K562 (cell line): ENCODE results near the gene FMNL2. TPM values are rescaled to one million over a fixed set of nuclear protein-coding genes. Genes with fewer than 3 reads are reported as not detected.

Experiments used
- CBFA2T3 ChIP-seq: fragments of 450-650 bp; IDR thresholded peaks from 2 replicates; pipeline ENCODE4 v1.6.1; 2017
- EP300 ChIP-seq: IDR thresholded peaks from 2 replicates; pipeline ENCODE4 v1.6.1; 2012; ENCODE audit warnings: low read length, improper control_type of control experiment
- GATA2 ChIP-seq: sonication (generic); formaldehyde crosslinking; IDR thresholded peaks from 2 replicates; pipeline ENCODE4 v1.4.0; 2020; ENCODE audit warnings: mild to moderate bottlenecking, missing genetic modification reagents
- HDAC6 ChIP-seq: IDR thresholded peaks from 2 replicates; pipeline ENCODE4 v1.6.1; 2012; ENCODE audit warnings: low read depth, mild to moderate bottlenecking, control low read depth, inconsistent platforms, low read length, moderate library complexity
- HNRNPL ChIP-seq: fragments of 200-400 bp; formaldehyde crosslinking; IDR thresholded peaks from 2 replicates; pipeline ENCODE4 v1.6.1; 2017; ENCODE audit warnings: low read depth, mild to moderate bottlenecking, low read length
- KDM1A ChIP-seq, 2 experiments: fragments of 450-650 bp; IDR thresholded peaks; 2 replicates each; pipeline ENCODE4 v1.6.1; 2016; ENCODE audit warnings: mild to moderate bottlenecking in 2 of 2
- NR2C2 ChIP-seq, 2 experiments: fragments of 200-800 bp in 1 of 2; sonication (Bioruptor generic) in 1 of 2; sonication (generic) in 1 of 2; formaldehyde crosslinking in 1 of 2; IDR thresholded peaks; 2 replicates each; pipeline versions ENCODE4 v1.6.1 to v1.8.0; 2016 to 2022; ENCODE audit warnings: mild to moderate bottlenecking in 1 of 2, missing compliant biosample characterization in 1 of 2, missing genetic modification characterization in 1 of 2, missing genetic modification reagents in 1 of 2
- RCOR1 ChIP-seq, 2 experiments: IDR thresholded peaks; 2 replicates each; pipeline ENCODE4 v1.6.1; 2012; ENCODE audit warnings: low read depth in 2 of 2, low read length in 2 of 2, borderline replicate concordance in 1 of 2, improper control_type of control experiment in 1 of 2
- ZNF318 ChIP-seq, 2 experiments: fragments of 450-650 bp; IDR thresholded peaks; 2 replicates each; pipeline ENCODE4 v1.6.1; 2016; ENCODE audit warnings: mild to moderate bottlenecking in 2 of 2, borderline replicate concordance in 1 of 2, low read depth in 1 of 2, moderate library complexity in 1 of 2
- ZNF444 ChIP-seq: fragments of 250-450 bp; sonication (Bioruptor Pico); IDR thresholded peaks from 2 replicates; pipeline ENCODE4 v1.4.0; 2020; ENCODE audit warnings: mild to moderate bottlenecking, moderate library complexity
- ZZZ3 ChIP-seq: fragments of 450-650 bp; IDR thresholded peaks from 2 replicates; pipeline ENCODE4 v1.6.1; 2016; ENCODE audit warnings: antibody characterized with exemption, mild to moderate bottlenecking, moderate library complexity
- polyA plus RNA-seq, 8 experiments: library from polyadenylated mRNA; depleted of rRNA in 4 of 8; stranded (reverse) in 5 of 8; unstranded in 3 of 8; fragments of >200 nt; fragmentation: Nextera tagmentation in 2 of 8; fragmentation: Illumina TruSeq in 1 of 8; extraction: Ambion mirVana in 2 of 8; extraction: Trizol in 1 of 8; gene quantifications; 2 replicates each; pipeline versions ENCODE4 v1.2.1 to v1.2.3, GENCODE V29; 2011 to 2014; ENCODE audit warnings: inconsistent platforms in 1 of 8, missing spikeins in 1 of 8
- total RNA-seq, 7 experiments: library from RNA; depleted of rRNA in 6 of 7; stranded (reverse); fragments of >200 nt in 6 of 7; fragmentation: Illumina TruSeq in 2 of 7; extraction: Trizol in 2 of 7; gene quantifications; 2 replicates each; pipeline versions ENCODE4 v1.2.1 to v1.2.3, GENCODE V29; 2011 to 2021; ENCODE audit warnings: low replicate concordance in 1 of 7
- TF ChIP-seq, protein P1 (sequence below): fragments of 450-650 bp; IDR thresholded peaks from 2 replicates; pipeline ENCODE4 v1.6.1; 2016; ENCODE audit warnings: mild to moderate bottlenecking

Gene FMNL2
- total and polyA plus RNA-seq, 9 of the 15 experiments (the other 6 are each of a cell fraction or from before 2014, with no cell fraction given): 0.15 to 0.49 (median 0.24) TPM; not detected in 1

DNA sequence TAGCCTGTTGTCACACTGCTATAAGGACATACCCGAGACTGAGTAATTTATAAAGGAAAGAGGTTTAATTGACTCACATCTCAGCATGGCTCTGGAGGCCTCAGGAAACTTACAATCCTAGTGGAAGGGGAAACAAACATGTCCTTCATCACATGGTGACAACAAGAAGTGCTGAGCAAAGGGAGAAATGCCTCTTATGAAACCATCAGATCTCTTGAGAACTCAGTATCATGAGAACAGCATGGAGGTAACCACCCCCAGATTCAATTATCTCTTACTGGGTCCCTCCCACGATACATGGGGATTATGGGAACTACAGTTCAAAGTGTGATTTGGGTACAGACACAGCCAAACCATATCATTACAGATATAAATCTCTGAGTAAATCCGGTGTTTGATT lies 233.6 kb downstream of the FMNL2 start (continued):
- TF ChIP-seq ZNF318 (IDR thresholded peaks at IDR 0.05; ENCODE audit: borderline replicate concordance in 1 of 2, low read depth in 1 of 2): no peak
- TF ChIP-seq HNRNPL: no peak
- TF ChIP-seq, protein P1, sequence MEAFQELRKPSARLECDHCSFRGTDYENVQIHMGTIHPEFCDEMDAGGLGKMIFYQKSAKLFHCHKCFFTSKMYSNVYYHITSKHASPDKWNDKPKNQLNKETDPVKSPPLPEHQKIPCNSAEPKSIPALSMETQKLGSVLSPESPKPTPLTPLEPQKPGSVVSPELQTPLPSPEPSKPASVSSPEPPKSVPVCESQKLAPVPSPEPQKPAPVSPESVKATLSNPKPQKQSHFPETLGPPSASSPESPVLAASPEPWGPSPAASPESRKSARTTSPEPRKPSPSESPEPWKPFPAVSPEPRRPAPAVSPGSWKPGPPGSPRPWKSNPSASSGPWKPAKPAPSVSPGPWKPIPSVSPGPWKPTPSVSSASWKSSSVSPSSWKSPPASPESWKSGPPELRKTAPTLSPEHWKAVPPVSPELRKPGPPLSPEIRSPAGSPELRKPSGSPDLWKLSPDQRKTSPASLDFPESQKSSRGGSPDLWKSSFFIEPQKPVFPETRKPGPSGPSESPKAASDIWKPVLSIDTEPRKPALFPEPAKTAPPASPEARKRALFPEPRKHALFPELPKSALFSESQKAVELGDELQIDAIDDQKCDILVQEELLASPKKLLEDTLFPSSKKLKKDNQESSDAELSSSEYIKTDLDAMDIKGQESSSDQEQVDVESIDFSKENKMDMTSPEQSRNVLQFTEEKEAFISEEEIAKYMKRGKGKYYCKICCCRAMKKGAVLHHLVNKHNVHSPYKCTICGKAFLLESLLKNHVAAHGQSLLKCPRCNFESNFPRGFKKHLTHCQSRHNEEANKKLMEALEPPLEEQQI: no peak
- 0 out of 4 replicates have a peak, but pooled peaks of 1 of the 2 experiments have one; percentile 28 for TF ChIP-seq KDM1A (IDR thresholded peaks at IDR 0.05)
- TF ChIP-seq EP300: no peak
- TF ChIP-seq RCOR1 (IDR thresholded peaks at IDR 0.05; ENCODE audit: borderline replicate concordance in 1 of 2, low read depth in 2 of 2, low read length in 2 of 2): 0 out of 4 replicates have a peak, but pooled peaks of 1 of the 2 experiments have one; percentile 27
- TF ChIP-seq NR2C2 (CRISPR knock-in tag; IDR thresholded peaks at IDR 0.05): no peak
- peak; percentile 46; the same call in 1 of the 2 replicates for TF ChIP-seq NR2C2 (tag; IDR thresholded peaks at IDR 0.05)
- 0 out of 2 replicates have a peak, but pooled peaks have one; percentile 7 for TF ChIP-seq CBFA2T3
- TF ChIP-seq GATA2: no peak
- no peak for TF ChIP-seq HDAC6
- TF ChIP-seq ZNF444 (CRISPR knock-in tag): no peak
- no peak for TF ChIP-seq ZZZ3
- TF ChIP-seq, all 486 proteins: peak for 5
